CD4-positive, CD25-positive, alpha-beta regulatory T cell (primary cell): ENCODE measurements around the gene RNASE9. TPM values are rescaled to one million over a fixed set of nuclear protein-coding genes. Genes with fewer than 3 reads are reported as not detected.
"Not testable (repeated sequence)": the region's sequence is repeated elsewhere in the genome, so short reads cannot be mapped to it uniquely, and the experiment has no call there.

ENCODE experiments used
- ATAC-seq, 2 donors: fragments of 150-1000 bp; cut with Tn5 transposase; one replicate each; pipeline ENCODE4 v1.10.0; 2021; ENCODE audit warnings: low read depth in 2 of 2, moderate number of reproducible peaks in 2 of 2, moderate library complexity in 1 of 2
- DNase-seq, 3 donors: peaks; one replicate each; pipeline versions ENCODE4 v3.0.0 to v3.0.0-alpha.2; 2012 to 2022; ENCODE audit warnings: mixed read lengths in 1 of 3
- H3K27ac ChIP-seq: one replicate; pipeline ENCODE4 v1.7.0; 2013; ENCODE audit warnings: mild to moderate bottlenecking, low read length; ENCODE audit not compliant: insufficient read depth, poor library complexity, severe bottlenecking
- H3K27me3 ChIP-seq: one replicate; pipeline ENCODE4 v1.7.0; 2013; ENCODE audit warnings: low read length; ENCODE audit not compliant: control insufficient read depth, insufficient read depth
- H3K36me3 ChIP-seq: one replicate; pipeline ENCODE4 v1.7.0; 2013; ENCODE audit warnings: mild to moderate bottlenecking, low read length, moderate library complexity; ENCODE audit not compliant: control insufficient read depth, insufficient read depth
- H3K4me1 ChIP-seq: 2 replicates; pipeline ENCODE4 v1.7.0; 2013; ENCODE audit warnings: mild to moderate bottlenecking, low read length; ENCODE audit not compliant: insufficient read depth, control insufficient read depth, poor library complexity, severe bottlenecking
- H3K4me3 ChIP-seq: one replicate; pipeline ENCODE4 v1.7.0; 2013; ENCODE audit warnings: low read depth, mild to moderate bottlenecking, low read length, moderate library complexity
- H3K9me3 ChIP-seq, 2 experiments: 1 replicate in 1 of 2; 2 replicates in 1 of 2; pipeline ENCODE4 v1.7.0; 2013; ENCODE audit warnings: low read length in 2 of 2, mild to moderate bottlenecking in 1 of 2, moderate library complexity in 1 of 2; ENCODE audit not compliant: control insufficient read depth in 2 of 2
- H3K27ac Mint-ChIP-seq, 3 donors: one replicate each; pipeline ENCODE4 v1.8.0; 2020 to 2022; ENCODE audit warnings: mild to moderate bottlenecking in 3 of 3, mixed read lengths in 3 of 3, moderate library complexity in 2 of 3
- H3K27me3 Mint-ChIP-seq: one replicate; pipeline ENCODE4 v1.8.0; 2022; ENCODE audit warnings: mild to moderate bottlenecking, mixed read lengths
- H3K36me3 Mint-ChIP-seq: one replicate; pipeline ENCODE4 v1.8.0; 2020; ENCODE audit warnings: mixed read lengths
- H3K4me1 Mint-ChIP-seq, 4 donors: one replicate each; pipeline ENCODE4 v1.8.0; 2020 to 2022; ENCODE audit warnings: mixed read lengths in 4 of 4, mild to moderate bottlenecking in 1 of 4
- H3K4me3 Mint-ChIP-seq, 4 donors: one replicate each; pipeline ENCODE4 v1.8.0; 2020 to 2022; ENCODE audit warnings: mild to moderate bottlenecking in 4 of 4, mixed read lengths in 4 of 4, moderate library complexity in 3 of 4
- H3K9me3 Mint-ChIP-seq, 7 donors: one replicate each; pipeline ENCODE4 v1.8.0; 2020 to 2022; ENCODE audit warnings: mixed read lengths in 7 of 7, mild to moderate bottlenecking in 3 of 7, moderate library complexity in 2 of 7
- polyA plus RNA-seq, 4 donors: library from polyadenylated mRNA; unstranded; fragments of 300-500 nt; fragmentation: Illumina TruSeq; gene quantifications; one replicate each; pipeline ENCODE4 v1.2.3, GENCODE V29; 2021
- total RNA-seq: library from RNA; stranded (reverse); gene quantifications from one replicate; pipeline ENCODE4 v1.2.3, GENCODE V29; 2022

RNASE9 gene
- total and polyA plus RNA-seq, 5 donors from 2014 or later, result not detected

DNA sequence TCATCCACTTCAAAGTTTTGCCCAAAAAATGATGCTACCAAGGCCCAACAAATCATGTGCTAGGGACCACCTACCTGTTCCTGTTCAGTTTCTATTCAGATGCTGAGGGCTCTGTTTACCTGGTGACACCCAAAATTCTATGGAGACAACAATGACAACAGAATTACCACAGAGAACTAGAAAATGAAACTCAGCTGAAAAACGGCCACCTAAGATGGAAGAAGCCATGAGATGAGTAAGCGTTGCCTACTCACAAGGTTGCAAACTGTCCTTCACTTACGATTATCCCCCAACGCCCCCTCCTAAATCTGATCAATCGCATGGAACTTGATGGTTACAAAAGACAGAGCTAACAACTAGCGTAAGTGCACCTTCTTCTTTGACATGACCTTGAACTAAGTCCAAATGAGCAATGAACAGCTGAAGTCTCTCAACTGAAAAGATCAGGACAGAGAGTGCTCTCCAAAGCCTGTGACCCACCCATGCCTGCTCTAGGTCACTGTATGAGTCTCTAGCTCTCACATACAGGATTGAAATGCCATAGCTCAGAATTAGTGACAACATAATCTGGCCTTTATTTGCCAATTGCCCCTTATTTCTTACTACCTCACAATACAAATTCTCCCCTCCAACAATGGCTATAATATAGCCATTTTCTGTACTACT is 26.8 kb upstream of the RNASE9 start, which contains the start of gene RNASE11:
Gene RNASE11, minus strand, starts transcription at position 513 of the 666 bp plus-strand sequence.
- DNase-seq (no peak), ATAC-seq (no peak)
- Histone ChIP-seq H3K9me3 (no peaks in the 10 kb centered on the region), H3K36me3 (no peaks in the 10 kb centered on the region), H3K27me3 (peaks cover 25% of the 10 kb centered on the region), H3K27ac (no peak within 1 kb of the TSS), H3K4me3 (no peak within 1 kb of the TSS), H3K4me1 (no peaks in the 10 kb centered on the region)
- Mint-ChIP-seq H3K36me3 (no peaks in the 10 kb centered on the region), H3K4me1 (peaks cover 0 to 5% (median 2%) of the 10 kb centered on the region in 4 donors), H3K27ac (no peak within 1 kb of the TSS), H3K9me3 (peaks cover 0 to 6% (median 0%) of the 10 kb centered on the region in 7 donors), H3K27me3 (peaks cover 27% of the 10 kb centered on the region), H3K4me3 (no peak within 1 kb of the TSS)

GRCh38 chr14:20583908-20584307 is 23.1 kb upstream of the RNASE9 start:
- DNase-seq, result no peak
- H3K36me3 ChIP-seq, result no peaks in the 10 kb centered on the region
- H3K4me1 ChIP-seq, result no peaks in the 10 kb centered on the region
- Mint-ChIP-seq H3K27ac (no peak overlapping the region), H3K4me1 (peaks cover 0 to 2% (median 0%) of the 10 kb centered on the region in 4 donors), H3K9me3 (peaks cover 0 to 6% (median 0%) of the 10 kb centered on the region in 7 donors), H3K4me3 (no peak overlapping the region), H3K27me3 (peaks cover 14% of the 10 kb centered on the region), H3K36me3 (no peaks in the 10 kb centered on the region)
- no peak overlapping the region for H3K27ac ChIP-seq
- no peak overlapping the region for H3K4me3 ChIP-seq
- H3K27me3 ChIP-seq, result peaks cover 23% of the 10 kb centered on the region
- no peak for ATAC-seq
- H3K9me3 ChIP-seq, result no peaks in the 10 kb centered on the region

- Mint-ChIP-seq H3K9me3 (peaks cover 0 to 6% (median 0%) of the 10 kb centered on the region in 7 donors), H3K27me3 (peaks cover 14% of the 10 kb centered on the region), H3K4me1 (peaks cover 0 to 2% (median 0%) of the 10 kb centered on the region in 4 donors), H3K36me3 (no peaks in the 10 kb centered on the region), H3K27ac (no peak overlapping the region), H3K4me3 (no peak overlapping the region)
- Histone ChIP-seq H3K27ac (no peak overlapping the region), H3K36me3 (no peaks in the 10 kb centered on the region), H3K27me3 (peaks cover 23% of the 10 kb centered on the region), H3K4me3 (no peak overlapping the region), H3K9me3 (no peaks in the 10 kb centered on the region), H3K4me1 (no peaks in the 10 kb centered on the region)
- no peak for ATAC-seq
- no peak for DNase-seq
Observed at GRCh38 chr14:20583142-20583541, 22.3 kb upstream of the RNASE9 start.

DNA sequence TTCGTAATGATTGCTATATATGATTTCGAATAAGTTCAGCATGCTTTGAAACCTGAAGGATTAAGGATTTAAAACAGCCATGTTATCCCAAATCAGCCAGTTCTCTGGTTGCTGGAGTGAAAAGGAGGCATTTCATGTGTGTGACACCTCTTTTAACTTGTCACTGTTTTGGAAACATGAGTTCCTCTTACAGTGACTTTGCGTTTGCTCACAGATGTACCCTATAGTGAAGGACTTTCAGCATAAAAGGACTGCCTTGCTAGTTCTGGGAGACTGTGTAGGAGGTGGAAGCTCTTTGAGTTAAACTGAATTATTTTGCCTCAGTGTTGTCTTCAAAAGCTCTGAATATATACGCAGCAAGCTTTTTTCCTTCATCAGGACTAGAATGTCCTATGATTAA is 19.4 kb upstream of the RNASE9 start:
- ATAC-seq (no peak), DNase-seq (no peak)
- no peak overlapping the region for H3K27ac Mint-ChIP-seq
- H3K36me3 Mint-ChIP-seq, result no peaks in the 10 kb centered on the region
- no peaks in the 10 kb centered on the region for H3K4me1 ChIP-seq
- no peak overlapping the region for H3K27ac ChIP-seq
- no peaks in the 10 kb centered on the region for H3K9me3 ChIP-seq
- H3K4me3 Mint-ChIP-seq, result no peak overlapping the region
- no peaks in the 10 kb centered on the region for H3K36me3 ChIP-seq
- peaks cover 18% of the 10 kb centered on the region for H3K27me3 ChIP-seq
- no peaks in the 10 kb centered on the region for H3K4me1 Mint-ChIP-seq
- H3K27me3 Mint-ChIP-seq, result peaks cover 7% of the 10 kb centered on the region
- H3K4me3 ChIP-seq, result no peak overlapping the region
- H3K9me3 Mint-ChIP-seq, result peaks cover 0 to 1% (median 0%) of the 10 kb centered on the region in 7 donors

DNA sequence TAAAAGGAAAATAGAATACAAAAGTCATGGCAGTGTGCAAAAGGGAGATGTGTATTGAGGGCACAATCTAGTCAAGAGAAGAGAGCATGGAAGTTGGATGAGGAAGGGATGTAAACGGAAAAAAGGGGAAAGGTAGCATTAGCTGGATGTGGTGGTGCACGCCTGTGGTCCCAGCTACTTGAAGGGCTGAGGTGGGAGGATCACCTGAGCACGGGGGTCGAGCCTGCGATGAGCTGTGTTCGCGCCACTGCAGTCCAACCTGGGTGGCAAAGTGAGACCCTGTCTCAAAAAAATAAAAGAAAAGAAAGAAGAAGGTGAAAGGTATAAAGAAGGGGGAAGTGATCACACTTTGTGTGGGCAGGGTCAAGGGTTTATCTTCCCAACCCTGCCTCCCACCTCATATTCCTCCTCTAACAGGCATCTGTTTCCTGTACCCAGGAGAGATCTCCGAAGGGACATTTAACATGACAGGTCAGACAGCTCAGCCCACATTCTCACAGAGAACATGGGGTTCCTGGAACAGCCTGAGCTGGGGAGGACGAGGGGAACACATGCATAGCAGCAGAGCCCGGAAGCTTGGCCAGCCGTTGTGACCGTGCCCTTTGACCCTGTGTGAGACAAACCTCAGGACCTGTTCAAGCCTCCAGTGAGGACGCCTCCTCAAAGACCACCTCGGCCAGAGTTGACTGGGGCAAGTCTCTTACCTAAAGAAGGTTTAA is 18.1 kb upstream of the RNASE9 start:
- no peak overlapping the region for H3K4me3 ChIP-seq
- H3K4me1 ChIP-seq, result no peaks in the 10 kb centered on the region
- Mint-ChIP-seq H3K27me3 (peaks cover 7% of the 10 kb centered on the region), H3K9me3 (peaks cover 0 to 1% (median 0%) of the 10 kb centered on the region in 7 donors), H3K4me1 (no peaks in the 10 kb centered on the region), H3K36me3 (no peaks in the 10 kb centered on the region), H3K27ac (no peak overlapping the region), H3K4me3 (no peak overlapping the region)
- ATAC-seq (no peak), DNase-seq (no peak)
- peaks cover 14% of the 10 kb centered on the region for H3K27me3 ChIP-seq
- no peak overlapping the region for H3K27ac ChIP-seq
- no peaks in the 10 kb centered on the region for H3K9me3 ChIP-seq
- no peaks in the 10 kb centered on the region for H3K36me3 ChIP-seq

GRCh38 chr14:20578325-20578724 is 17.5 kb upstream of the RNASE9 start:
- no peak overlapping the region for H3K4me3 ChIP-seq
- no peak for ATAC-seq

GRCh38 chr14:20572382-20572990 is 11.6 kb upstream of the RNASE9 start:
- H3K9me3 Mint-ChIP-seq, result peaks cover 0 to 17% (median 1%) of the 10 kb centered on the region in 7 donors
- H3K27me3 ChIP-seq, DNase-seq, H3K36me3 ChIP-seq, H3K27ac ChIP-seq, H3K27ac Mint-ChIP-seq, H3K36me3 Mint-ChIP-seq, ATAC-seq, H3K4me3 ChIP-seq, H3K27me3 Mint-ChIP-seq, H3K4me1 Mint-ChIP-seq, H3K4me3 Mint-ChIP-seq, H3K4me1 ChIP-seq: not testable (repeated sequence)
- peaks cover 10 to 14% of the 10 kb centered on the region in 2 experiments for H3K9me3 ChIP-seq

More at GRCh38 chr14:20578325-20578724, 17.5 kb upstream of the RNASE9 start:
- H3K4me1 ChIP-seq, result no peaks in the 10 kb centered on the region
- no peaks in the 10 kb centered on the region for H3K9me3 ChIP-seq
- peaks cover 11% of the 10 kb centered on the region for H3K27me3 ChIP-seq
- Mint-ChIP-seq H3K27ac (no peak overlapping the region), H3K4me1 (no peaks in the 10 kb centered on the region), H3K27me3 (peaks cover 7% of the 10 kb centered on the region), H3K4me3 (no peak overlapping the region), H3K9me3 (peaks cover 0 to 1% (median 0%) of the 10 kb centered on the region in 7 donors), H3K36me3 (no peaks in the 10 kb centered on the region)
- no peaks in the 10 kb centered on the region for H3K36me3 ChIP-seq
- no peak overlapping the region for H3K27ac ChIP-seq
- DNase-seq, result no peak
